Stimulated activated CD4-positive, alpha-beta T cell treated with anti-CD3 and anti-CD28 coated beads, Interleukin-1b, Interleukin-23, amount 100 ng/mL, for 48 hours (primary cell): Measurements from ENCODE around the gene RIMBP2.

Experiments used
- DNase-seq: peaks from one replicate; pipeline ENCODE4 v3.0.0-alpha.2; 2020

RIMBP2 gene

GRCh38 chr12:130477266-130477665 lies 238.8 kb downstream of the RIMBP2 start:
- DNase-seq = no peak

GRCh38 chr12:130476451-130477135 lies 239.5 kb downstream of the RIMBP2 start:
- no peak for DNase-seq

DNA sequence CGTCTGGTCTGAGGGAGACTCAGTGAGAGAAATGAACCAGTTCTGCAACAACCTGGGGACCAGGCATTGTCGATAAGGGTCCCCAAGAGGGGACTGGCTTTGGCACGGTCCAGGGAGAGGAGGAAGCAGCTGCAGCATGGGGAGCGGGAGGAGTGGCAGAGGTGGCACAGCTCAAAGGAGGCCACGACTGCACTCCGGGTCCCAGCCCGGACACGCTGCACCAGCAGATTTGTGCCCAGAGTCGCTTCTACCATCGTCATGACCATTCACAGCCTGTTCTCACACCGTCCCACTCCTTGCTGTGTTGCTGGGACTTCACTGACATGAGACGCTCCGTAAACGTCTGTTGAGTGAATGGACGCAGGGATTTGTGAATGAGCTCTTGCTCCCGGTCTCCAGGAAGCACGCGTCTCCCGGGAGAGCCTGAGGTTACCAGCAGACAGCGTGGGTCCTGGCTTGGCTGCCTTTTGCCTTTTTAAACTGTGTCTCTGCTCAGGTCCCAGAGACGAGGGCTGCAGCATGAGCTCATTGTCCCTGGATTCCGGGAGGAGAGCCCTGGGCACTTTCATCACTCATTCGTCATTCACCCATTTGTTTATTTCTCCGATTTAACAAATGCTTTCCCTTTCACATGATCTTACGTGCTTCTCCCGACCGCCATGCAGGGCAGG lies 241.4 kb downstream of the RIMBP2 start:
- DNase-seq = no peak

DNA sequence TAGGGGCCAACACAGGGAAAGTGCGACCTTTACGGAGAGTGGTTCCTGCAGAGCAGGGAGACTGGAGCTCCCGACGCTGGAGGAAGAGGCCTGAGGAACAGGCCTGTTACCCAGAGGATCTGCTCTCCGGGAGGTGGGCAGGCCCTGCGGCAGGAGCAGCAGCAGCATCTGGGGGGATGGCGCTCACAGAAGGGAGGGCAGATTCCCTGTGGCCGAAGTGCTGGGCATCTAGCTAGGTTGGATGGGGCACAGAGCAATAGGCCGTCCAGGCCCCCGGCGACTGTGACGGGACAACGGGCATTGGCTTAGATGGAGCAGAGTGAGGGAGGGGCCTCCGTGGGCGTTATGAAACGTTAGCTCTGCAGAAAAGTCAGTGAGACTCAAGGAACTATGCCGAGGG lies 242.8 kb downstream of the RIMBP2 start:
- no peak for DNase-seq

DNA sequence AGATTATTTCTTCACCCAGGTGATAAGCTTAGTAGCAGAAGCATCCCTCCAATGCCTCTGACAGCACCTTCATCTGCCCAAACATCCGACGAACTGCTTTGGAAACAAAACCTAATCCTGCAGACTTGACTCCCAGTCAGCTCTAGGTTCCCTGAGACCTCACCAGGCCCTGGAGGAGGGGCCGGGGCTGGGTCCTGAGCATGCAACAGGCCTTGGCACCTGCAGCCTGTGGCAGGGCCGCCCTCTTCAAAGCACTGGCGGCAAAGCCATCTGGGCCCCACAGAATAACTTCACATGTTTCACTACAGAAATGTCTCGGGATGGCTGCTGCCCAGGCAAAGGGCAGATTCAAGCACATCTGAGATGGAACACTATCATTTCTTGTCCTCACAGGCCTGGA lies 245.1 kb downstream of the RIMBP2 start:
- no peak for DNase-seq

- DNase-seq = no peak
Observed at GRCh38 chr12:130469552-130469951, 246.5 kb downstream of the RIMBP2 start.

DNA sequence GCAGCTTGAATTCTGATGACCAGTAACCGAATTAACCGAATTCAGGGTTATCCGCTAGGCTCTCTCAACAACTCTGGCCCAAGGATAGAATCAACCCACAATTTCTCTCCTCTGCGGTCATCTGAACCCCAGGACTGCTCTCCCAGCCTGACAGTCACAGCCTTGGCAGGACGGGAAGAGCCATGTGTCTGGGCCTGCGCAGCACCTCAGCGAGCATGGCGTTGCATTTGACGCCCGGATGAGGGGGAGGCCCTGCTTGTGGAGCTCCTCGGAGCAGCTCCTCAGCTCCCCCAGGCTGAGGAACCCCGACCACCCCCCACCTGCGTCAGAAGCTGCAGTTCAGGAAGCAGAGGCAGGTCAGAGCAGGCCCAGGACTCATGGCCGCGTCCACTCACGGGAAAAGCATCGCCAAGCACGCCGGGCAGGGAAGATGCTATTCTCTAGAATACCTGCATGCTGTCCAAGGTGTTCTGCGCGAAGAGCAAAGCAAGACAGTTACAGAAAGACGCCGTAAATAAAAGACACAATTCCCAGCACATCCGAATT lies 247.3 kb downstream of the RIMBP2 start:
- DNase-seq = no peak

GRCh38 chr12:130468186-130468585 lies 247.9 kb downstream of the RIMBP2 start:
- no peak for DNase-seq

DNA sequence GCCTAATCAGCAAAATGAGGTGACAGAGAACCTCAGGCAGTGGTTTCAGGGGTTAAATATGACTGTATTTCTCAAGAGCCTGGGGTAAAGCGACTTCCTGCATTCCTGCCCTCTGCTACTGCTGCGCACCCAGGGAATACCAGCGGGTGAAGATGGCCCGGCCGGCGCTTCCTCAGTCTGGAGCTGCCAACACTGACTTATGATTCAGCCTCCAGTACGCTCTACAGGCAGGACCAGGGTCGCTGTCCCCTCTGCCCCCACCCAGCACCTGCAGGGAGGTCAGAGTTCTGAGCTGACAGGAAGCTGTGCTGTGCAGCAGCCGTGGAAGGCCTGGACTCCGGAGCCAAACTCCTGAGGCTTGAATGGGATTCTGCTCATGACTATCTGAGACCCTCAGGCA lies 250.5 kb downstream of the RIMBP2 start:
- DNase-seq = no peak

DNA sequence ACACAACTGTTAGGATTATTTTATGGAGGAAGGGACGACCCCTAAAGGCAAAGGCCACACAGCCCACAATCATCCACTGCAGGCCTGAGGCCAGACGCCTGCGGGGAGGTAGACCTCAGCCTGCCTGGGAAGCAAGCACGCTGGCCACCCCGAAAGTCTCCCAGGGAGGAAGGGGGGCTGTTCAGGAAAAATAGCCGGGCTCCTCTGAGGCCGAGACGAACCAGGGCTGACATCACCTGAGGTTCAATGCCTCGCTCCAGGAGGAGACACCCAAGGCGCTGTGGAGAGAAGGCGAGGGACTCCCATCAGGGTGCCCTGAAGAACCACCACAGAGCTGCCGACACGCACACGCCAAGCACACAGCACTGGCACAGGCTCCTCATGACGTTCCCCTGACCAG lies 251.1 kb downstream of the RIMBP2 start:
- no peak for DNase-seq

DNA sequence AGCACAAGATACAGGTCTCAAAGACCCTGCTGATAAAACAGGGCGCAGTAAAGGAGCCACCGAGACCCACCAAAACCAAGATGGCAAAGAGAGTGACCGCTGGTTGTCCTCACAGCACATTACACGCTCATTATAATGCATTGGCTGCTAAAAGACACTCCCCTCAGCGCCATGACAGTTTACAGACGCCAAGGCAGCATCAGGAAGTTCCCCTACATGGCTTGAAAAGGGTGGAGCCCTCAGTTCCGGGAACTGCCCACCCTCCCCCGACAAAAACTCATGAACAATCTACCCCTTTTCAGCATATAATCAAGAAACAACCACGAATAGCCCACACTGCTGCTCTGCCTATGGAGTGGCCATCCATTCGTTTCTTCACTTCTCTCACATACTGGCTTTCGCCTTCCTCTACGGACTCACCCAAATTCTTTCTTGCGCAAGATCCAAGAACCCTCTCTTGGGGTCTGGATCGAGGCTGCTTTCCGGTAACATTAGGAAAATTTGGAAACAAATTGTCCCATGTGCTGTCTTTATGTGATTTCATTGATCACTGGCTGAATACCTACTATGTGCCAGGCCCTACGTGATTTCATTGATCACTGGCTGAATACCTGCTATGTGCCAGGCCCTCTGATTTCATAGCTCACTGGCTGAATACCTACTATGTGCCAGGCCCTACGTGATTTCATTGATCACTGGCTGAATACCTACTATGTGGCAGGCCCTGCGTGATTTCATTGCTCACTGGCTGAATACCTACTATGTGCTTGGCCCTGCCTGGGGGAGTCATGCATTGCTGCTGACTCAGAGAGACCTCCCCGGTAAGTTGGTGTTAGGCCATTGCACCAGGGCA lies 252.1 kb downstream of the RIMBP2 start:
- DNase-seq = no peak

DNA sequence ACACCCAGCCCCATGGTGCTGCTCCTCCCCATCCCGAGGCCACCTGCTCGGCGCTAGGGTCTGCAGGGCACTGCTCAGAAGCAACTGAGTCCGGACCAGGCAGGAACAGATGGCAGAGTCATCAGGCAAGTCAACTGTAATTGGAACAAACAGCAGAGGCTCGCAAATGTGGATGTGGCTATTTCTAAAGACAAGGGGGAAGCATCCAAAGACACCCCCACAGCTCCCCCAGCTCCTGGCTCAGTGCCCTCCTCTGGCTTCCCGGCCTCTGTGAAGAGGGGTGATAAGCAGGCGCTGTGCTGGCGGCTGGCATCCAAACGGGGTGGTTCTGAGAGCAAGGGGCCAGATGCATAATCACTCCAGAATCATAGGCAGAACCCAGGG lies 252.8 kb downstream of the RIMBP2 start:
- no peak for DNase-seq

DNA sequence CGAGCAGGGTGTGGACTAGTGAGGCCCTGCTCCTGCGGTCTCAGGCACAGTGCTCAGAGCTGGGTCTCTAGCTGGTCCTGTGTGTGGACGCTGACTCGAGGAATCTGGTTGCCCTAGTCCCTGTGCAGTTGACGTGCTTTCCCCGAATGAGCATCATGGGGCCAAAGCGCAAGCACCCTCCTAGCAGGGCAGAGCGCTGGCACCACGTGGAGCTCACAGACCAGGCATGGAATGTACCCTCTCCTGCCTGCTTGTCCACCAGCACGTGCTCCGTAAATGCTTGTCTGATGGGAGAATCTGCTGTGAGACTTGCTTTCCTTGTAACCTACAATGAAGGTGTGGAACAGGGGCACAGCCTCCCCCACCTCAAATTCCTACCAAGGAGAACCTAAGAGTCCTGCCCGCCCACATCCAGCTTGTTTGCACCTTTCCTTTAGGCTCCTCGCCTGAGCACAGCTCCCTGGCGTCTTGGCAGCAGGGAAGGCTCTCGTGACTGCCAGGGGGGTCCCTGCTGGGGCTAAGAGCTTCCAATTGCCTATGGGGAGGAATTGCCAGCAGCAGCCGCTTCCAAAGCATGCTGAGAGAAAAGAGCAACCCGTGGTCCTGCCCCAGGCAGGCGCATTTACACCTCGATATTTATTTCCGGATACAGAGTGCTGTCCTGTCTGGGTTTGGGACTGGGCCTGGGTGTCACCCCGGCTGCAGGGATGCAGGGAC lies 253.4 kb downstream of the RIMBP2 start:
- no peak for DNase-seq

DNA sequence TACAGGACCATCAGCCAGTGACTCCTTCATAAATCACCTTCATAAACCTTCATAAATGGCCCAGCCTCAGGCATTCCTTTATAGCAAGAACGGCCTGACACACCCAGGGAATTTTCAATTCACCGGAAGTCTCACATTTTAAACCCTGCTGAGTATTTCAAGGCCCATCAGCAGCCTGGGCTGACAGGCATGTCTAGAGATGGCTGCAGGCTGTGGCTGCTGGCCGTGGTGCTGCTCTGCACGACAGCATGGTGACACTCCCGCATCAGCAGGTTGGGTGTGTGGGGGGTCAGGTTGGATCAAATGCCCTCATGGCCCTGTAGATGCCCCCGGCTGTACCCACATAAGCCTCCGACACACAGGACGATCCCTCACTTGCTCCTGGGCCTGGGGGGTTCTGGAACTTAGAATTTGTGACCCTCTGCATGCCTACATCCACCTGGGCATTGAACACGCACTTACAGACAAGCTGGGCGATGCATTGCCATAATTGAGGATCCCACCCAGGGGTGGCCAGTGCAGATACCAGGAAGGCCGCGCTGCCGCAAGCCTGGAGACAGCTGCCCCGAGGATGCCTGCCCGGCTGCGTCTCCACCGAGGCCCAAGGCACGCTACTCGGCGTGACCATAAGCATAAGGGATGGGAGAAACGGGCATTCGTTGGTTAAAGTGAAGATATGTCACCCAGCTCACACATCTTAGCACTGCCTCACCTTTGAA lies 254.1 kb downstream of the RIMBP2 start:
- no peak for DNase-seq

DNA sequence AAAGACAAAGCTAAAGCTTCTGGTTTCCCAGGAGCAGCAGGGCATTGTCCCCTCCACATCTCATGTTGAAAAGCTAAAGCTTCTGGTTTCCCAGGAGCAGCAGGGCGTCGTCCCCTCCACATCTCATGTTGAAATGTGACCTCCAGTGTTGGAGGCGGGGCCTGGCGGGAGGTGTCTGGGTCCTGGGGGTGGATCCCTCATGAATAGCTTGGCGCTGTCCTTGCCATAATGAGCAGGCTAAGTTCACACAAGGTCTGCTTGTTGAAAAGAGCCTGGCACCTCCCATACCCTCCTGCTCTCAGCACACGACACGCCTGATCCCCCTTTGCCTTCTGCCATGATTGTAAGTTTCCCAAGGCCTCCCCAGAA lies 254.7 kb downstream of the RIMBP2 start:
- DNase-seq = no peak

- no peak for DNase-seq
Observed at GRCh38 chr12:130460611-130461446, 255.3 kb downstream of the RIMBP2 start.

GRCh38 chr12:130459916-130460315 lies 256.2 kb downstream of the RIMBP2 start:
- DNase-seq = no peak

- no peak for DNase-seq
Observed at GRCh38 chr12:130458341-130458740, 257.8 kb downstream of the RIMBP2 start.

- DNase-seq = no peak
Observed at GRCh38 chr12:130457215-130457614, 258.9 kb downstream of the RIMBP2 start.

GRCh38 chr12:130456375-130457199 lies 259.5 kb downstream of the RIMBP2 start:
- no peak for DNase-seq
